NCI-H524 treated with DMSO at 0.1 percent for 48 hours (cell line): ENCODE results near the gene HAUS1.
"Not testable (repeated sequence)": the region's sequence is repeated elsewhere in the genome, so short reads cannot be mapped to it uniquely, and the experiment has no call there.

ENCODE experiments used
- DNase-seq: peaks from one replicate; lab custom pipeline; 2025; lab: John Stamatoyannopoulos, UW

Gene HAUS1

DNA sequence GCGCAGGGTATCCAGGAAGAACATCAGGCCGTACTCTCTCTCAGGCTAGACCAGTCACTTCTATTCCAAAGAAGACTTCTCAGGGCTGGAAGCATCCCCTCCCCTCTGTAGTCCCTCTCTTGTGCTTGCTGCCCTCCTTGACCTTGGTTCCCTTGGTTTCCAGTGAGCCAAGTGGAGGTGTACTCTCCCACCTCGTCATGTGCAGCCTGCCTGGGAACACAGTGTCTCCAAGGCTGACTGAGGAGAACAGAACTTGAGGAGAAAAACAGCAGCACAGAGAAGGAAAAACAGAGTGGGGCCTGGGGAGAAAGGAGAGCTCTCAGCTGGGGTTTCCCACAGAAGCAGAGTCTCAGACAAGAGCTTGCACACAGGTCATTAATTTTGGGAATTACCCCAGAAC is 52.7 kb downstream of the HAUS1 start:
- no peak for DNase-seq

DNA sequence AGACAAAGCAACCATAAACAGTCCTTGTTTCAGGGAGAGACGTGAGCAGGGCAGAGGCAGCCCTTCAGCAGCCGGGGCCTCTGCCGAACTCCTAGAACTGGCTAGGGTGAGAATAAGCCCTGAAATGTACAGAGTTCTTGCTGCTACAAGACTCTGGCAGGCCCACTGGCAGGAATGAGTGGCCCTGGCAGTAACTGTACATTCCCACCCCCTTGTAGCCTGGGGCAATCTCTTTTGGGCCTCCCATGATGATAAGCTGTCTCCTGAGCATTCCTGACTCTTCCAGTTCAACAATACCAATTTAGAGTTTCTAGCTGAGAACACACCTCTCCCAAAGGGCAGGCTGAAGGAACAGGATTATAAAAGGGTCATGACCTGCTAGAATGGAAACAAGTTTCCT is 54.3 kb downstream of the HAUS1 start:
- DNase-seq: no peak

DNA sequence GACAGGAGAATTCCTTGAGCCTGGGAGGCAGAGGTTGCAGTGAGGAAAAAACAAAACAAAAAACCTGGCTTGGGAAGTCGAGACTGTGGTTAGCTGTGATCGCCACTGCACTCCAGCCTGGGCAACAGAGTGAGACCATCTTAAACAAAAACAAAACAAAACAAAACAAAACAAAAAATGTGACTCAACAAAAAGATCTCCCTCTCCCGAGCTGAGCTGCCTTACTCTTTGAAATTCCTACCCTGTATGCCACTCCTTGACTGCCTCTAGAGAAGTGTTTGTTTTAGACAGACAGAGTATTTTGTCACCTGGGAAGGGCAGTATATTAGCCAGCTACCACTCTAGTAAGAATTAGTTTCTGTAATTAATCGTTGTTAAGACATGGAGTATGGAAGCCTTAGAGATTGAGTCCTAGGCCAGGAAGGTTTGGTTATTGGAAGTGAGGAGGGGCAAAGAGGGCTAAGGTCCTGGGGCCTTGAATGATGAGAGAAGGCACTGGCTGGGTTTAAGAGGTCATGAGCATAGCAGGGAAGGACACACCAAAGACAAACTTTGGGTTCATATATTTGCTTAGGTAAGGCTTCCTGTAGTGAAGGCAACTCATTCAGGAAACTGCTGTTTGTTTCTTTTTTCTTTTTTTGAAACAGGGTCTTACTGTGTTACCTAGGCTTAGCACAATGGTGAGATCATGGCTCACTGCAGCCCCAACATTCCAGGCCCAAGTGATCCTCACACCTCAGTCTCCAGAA is 56.0 kb downstream of the HAUS1 start:
- no peak for DNase-seq

DNA sequence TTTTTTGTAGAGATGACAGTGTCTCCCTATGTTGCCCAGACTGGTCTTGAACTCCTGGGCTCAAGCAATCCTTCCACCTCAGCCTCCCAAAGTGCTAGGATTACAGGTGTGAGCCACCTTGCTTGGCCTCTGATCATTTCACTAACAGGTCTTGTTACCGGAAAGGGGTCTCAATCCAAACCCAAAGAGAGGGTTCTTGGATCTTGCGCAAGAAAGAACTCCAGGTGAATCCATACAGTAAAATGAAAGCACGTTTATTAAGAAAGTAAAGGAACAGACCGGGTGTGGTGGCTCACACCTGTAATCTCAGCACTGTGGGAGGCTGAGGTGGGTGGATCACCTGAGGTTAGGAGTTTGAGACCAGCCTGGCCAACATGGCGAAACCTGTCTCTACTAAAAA is 56.7 kb downstream of the HAUS1 start:
- not testable (repeated sequence) for DNase-seq

DNA sequence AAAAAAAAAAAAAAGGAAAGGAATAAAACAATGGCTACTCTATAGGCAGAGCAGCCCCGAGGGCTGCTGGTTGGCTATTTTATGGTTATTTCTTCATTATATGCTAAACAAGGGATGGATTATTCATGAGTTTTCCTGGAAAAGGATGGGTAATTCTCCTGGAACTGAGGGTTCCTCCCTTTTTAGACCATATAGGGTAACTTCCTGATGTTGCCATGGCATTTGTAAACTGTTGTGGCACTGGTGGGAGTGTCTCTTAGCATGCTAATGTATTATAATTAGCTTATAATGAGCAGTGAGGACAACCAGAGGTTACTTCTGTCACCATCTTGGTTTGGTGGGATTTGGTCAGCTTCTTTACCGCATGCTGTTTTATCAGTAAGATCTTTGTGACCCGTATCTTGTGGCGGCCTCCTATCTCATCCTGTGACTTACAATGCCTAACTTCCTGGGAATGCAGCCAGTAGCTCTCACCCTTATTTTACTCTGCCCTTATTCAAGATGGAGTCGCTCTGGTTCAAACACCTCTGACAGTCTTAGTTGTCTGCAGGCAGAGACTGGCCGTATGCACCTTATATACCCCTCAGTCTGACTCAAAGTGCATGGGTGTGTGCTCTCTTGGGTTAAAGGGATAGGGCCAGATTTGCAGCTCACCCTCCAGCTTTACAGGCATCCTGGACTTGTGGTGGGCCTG is 57.7 kb downstream of the HAUS1 start:
- DNase-seq: no peak

DNA sequence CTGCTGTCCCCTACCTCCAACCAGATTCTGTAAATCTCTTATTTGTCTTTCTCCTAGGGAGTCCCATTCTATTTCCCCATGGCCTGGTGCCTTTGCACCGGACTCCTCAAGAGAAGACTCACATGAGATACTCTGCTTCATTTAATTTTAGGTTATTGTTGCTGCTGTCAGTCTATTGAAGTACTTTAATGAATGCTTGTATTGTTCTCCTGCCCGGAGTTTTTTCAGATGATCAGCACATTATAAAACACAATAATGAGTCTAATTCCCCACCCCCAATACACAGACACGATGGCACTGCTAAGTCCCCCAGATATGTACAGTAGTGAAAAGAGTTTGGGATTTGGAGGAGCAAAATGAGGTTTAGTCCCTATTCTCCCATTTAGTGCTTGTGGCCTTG is 58.9 kb downstream of the HAUS1 start:
- no peak for DNase-seq

DNA sequence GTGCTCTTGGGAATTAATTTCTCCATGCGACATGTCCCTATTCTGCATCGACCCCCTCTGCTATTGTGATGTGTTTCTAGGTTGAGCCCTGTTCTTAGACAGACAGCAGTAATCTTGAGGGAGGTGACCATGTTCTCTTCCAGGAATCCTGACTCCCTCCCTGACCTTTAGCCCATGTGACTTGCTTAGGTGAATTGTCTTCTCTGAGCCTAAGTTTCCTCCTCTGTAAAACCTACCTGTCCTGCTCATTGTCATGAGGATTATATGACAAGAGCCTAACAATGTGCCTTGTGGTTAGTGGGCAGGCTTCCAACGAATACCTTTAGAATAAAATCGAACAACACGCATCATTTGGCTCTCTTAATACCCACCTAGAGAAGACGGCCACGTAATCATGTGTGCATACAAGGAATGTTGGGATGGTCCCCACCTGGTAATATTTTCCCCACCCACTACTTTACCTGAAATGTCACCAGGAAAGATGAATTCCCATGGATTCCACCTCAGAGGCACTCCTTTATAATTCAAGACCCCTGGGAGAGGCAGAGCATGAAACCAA is 59.8 kb downstream of the HAUS1 start:
- no peak for DNase-seq

DNA sequence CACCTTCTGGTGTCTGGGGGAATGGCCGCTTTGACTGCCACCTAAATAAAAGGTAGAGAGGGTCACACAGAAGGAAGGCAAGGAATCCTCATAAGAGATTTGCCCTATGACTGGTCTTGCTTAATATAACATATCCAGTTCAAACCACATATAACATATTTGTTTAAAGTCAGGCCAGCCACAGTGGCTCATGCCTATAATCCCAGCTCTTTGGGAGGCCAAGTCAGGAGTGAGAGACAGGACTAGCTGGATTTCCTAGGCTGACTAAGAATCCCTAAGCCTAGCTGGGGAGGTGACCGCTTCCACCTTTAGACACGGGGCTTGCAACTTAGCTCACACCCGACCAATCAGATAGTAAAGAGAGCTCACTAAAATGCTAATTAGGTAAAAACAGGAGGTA is 60.3 kb downstream of the HAUS1 start:
- DNase-seq: not testable (repeated sequence)

DNA sequence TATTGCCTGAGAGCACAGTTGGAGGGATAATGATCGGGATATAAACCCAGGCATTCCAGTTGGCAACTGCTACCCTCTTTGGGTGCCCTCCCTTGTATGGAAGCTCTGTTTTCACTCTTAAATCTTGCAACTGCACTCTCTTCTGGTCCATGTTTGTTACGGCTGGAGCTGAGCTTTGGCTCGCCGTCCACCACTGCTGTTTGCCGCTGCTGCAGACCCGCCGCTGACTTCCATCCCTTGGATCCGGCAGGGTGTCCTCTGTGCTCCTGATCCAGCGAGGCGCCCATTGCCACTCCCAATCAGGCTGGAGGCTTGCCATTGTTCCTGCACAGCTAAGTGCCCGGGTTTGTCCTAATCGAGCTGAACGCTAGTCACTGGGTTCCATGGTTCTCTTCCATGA is 60.7 kb downstream of the HAUS1 start:
- DNase-seq: no peak

DNA sequence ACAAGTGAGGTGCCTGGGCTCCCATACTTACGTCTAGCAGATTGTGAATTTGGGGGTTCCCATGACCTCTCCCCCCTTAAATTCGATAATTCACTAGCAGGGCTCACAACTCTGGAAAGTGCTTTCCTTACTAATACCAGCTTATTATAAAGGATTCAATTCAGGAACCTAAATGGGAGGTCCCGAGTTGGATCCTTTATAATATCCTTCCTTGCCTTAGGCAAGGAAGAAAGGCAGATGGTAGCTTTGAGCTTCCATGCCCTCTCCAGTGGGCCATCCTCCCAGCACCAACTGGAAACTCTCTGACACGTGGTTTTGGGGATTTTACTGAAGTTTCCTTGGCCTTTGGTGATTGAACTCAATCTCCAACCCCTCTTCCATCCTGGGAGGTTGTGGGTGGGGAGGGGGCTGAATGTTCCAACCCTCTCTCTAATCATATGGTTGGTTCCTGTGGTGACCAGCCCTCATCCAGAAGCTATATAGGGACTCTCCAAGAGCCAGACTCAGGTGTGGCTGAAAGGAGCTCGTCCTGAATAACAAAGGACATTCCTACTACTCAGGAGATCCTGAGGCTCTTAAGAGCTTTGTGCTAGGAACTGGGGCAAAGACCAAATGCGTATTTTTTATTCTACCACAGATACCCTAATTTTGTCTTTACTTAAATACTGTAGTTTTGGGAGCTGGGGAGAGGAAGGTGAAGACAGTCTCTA is 62.2 kb downstream of the HAUS1 start:
- no peak for DNase-seq

DNA sequence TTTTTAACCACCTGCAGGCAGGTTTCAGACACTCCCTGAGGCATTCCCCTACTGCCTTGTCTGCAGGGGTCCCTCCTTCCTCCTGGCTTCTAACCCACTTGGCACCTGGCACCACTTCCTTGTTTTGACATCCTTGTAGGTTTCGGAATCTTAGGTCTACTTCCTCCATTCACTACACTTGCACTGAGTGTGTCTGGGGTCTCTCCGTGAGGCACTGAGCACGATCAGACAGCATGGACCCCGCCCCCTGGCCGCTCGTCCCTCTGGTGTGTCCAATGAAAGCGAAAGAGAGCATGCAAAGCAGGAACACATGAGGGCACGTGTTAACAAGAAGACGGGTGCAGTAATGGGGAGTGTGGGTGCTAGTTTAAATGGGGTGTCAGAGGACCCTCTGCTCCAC is 63.8 kb downstream of the HAUS1 start:
- DNase-seq: no peak

DNA sequence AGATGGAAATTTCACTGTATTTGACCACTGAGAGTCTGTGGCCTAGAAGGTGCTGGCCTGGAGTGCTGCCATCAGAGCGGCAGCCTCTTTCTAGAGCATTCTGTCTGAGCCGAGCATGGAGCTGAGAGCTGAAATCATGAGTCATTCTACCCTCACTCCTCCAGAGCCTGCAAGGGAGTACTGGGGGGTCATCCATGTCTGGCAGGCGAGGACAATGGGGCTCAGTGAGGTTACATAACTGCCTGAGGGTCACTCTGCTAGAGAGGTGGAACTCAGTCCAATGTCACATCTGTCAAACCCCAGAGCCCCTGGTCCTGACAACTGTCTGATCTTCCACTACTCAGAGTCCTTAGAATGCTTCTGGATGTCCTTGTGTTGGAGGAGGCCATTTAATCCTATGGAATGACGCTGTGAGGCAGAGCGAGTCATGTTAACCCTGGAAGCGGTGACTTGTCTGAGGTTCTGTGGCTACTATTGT is 65.3 kb downstream of the HAUS1 start:
- no peak for DNase-seq

DNA sequence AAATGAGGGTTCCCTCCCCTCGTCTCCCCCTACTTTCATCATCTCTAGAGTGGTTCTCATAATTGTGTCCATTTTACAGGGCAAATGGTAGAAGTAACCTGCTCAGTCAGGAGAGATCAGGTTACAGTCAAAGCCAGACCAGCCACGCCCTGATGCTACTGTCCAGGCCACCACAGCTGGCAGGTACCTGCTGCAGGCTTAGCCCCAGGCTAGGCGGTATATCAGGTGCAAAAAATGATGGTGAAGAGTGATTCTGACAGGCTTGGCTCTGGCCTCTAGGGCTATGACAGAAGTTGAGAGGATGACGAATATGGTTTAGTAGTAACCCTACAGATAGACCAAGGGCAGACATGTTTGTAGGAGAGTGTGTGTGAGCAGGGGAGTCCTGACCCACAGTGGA is 67.1 kb downstream of the HAUS1 start:
- DNase-seq: no peak

DNA sequence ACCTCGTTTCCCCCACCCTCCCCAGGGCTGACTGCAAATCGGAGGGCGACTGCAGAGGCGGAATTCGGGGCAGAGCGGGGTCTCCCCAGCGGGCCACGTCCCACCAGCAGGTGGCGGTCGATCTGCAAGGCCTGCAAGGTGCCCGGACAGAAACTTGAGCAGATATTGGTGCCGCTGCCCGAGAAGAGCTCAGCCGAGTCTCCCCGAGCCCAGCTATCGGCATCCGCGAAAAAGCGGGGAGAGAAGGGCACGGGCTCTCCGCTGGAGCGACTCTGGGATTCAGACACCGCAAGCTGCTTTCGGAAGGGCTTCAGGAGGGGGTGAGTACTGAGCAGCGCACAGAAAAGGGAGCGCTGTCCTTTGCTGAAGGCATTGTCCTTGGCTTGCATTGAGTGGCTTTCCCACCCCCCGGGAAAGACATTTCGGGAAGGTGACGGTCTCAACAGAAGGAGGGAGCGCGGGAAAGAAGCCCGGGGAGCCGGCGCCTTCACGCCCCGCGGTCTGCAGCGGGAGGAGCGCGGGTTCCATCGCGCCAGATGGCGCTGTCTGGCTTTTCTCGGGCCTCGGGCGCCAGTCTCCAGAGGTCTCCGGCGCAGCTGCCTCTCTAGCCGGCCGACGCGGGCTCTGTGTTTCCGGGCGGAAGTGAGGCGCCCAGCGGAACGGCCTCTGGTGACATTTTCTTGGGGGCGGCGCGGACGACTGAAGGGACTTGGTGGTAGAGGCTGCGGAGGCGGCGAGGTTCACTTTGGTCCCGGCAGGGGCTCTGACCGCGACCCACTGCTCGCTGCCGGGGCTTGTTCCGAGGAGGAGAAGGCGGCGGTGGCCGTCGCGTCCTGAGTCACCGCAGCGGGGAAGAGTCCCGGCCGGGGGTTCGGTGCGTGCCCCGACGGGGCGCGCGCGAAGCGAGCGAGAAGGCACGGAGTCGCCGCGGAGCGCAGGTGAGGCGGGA is 69.5 kb downstream of the HAUS1 start:
- DNase-seq: peak; percentile 56

DNA sequence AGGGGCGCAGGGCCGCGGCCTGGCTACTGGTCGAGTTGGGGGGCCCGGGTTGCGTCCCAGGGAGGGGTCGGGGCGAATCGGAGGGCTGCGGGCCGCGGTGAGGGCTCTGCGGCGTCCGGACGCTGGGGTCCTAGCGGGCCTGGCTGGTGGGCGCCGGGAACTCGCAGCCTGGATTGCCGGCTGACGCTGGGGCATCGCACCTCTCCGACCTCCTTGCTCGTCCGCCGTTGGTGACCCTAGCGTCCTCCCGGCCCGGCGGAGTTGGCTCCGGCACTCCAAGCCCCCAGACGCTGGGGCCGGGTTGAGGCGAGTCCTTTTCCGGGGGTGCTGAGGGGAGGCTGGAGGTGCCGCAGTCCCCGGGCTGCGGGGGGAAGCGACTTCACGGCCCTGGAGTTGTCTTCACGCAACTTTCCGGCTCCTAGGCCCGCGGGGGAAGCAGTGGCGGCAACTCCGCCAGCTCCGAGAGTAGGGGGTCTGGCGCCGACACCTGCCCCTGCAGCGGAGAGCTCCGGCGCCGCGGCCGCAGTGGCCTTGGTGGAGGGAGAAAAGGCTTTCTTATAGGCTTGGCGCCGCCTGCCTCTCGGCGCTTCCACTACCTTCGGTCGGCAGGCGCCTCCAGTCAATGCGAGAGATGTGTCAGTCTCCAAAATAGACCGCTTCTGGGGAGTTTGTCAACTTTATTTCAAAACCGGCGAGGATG is 70.3 kb downstream of the HAUS1 start:
- DNase-seq: no peak

DNA sequence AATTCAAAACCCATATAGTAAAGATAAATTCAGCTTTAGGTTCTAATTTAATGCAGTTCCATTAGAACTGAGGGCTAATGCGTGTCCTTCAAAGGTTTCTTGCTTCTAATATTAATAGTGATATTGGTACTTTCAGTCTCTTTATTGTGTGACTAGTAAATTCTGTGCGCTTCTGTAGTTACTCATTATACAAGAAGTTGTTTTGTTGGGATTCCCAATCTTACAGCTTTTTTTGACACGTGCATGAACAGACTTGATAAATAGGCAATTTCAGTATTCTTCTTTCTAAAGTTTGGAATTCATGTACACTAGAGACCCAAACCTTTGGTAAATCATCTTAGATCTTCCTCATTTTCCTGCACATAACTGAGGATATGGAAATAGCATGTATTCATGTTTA is 71.8 kb downstream of the HAUS1 start:
- no peak for DNase-seq
